SU-DHL-6 (cell line): ENCODE results near the gene LPIN1.
"Not testable (repeated sequence)": the region's sequence is repeated elsewhere in the genome, so short reads cannot be mapped to it uniquely, and the experiment has no call there.

ENCODE experiments used
- EZH2phosphoT487 ChIP-seq: fragments of 200-600 bp; sonication (generic), shearing (Covaris generic); conservative IDR thresholded peaks from 2 replicates; pipeline ENCODE4 v1.6.1; 2018; ENCODE audit warnings: mild to moderate bottlenecking, antibody characterized with exemption, low read length, moderate library complexity, mixed read lengths
- TF ChIP-seq, protein P1 (sequence below): fragments of 200-600 bp; sonication (generic); IDR thresholded peaks from one replicate; pipeline ENCODE4 v1.5.1; 2017; ENCODE audit warnings: antibody characterized with exemption, mild to moderate bottlenecking, low read length, moderate library complexity; ENCODE audit not compliant: insufficient read depth, poor library complexity, severe bottlenecking

DNA sequence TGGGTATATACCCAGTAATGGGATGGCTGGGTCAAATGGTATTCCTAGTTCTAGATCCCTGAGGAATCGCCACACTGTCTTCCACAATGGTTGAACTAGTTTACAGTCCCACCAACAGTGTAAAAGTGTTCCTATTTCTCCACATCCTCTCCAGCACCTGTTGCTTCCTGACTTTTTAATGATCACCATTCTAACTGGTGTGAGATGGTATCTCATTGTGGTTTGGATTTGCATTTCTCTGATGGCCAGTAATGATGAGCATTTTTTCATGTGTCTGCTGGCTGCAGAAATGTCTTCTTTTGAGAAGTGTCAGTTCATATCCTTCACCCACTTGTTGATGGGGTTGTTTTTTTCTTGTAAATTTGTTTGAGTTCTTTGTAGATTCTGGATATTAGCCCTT is 98.4 kb downstream of the LPIN1 start:
- TF ChIP-seq, protein P1, sequence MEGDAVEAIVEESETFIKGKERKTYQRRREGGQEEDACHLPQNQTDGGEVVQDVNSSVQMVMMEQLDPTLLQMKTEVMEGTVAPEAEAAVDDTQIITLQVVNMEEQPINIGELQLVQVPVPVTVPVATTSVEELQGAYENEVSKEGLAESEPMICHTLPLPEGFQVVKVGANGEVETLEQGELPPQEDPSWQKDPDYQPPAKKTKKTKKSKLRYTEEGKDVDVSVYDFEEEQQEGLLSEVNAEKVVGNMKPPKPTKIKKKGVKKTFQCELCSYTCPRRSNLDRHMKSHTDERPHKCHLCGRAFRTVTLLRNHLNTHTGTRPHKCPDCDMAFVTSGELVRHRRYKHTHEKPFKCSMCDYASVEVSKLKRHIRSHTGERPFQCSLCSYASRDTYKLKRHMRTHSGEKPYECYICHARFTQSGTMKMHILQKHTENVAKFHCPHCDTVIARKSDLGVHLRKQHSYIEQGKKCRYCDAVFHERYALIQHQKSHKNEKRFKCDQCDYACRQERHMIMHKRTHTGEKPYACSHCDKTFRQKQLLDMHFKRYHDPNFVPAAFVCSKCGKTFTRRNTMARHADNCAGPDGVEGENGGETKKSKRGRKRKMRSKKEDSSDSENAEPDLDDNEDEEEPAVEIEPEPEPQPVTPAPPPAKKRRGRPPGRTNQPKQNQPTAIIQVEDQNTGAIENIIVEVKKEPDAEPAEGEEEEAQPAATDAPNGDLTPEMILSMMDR: not testable (repeated sequence)
- not testable (repeated sequence) for TF ChIP-seq EZH2phosphoT487
